A673 (cell line): ENCODE measurements around the gene CFAP206.

Source experiments
- CTCF ChIP-seq: fragments of 300-800, 200-600 bp; sonication (generic); conservative IDR thresholded peaks from 2 replicates; pipeline ENCODE4 v1.5.1; 2017; ENCODE audit warnings: low read depth, mild to moderate bottlenecking, antibody characterized with exemption, low read length, moderate library complexity, mixed read lengths
- EZH2 ChIP-seq: fragments of 200-600 bp; sonication (generic); IDR thresholded peaks from 2 replicates; pipeline ENCODE4 v1.6.1; 2017; ENCODE audit warnings: borderline replicate concordance, low read depth, mild to moderate bottlenecking, mixed read lengths, antibody characterized with exemption, low read length; ENCODE audit not compliant: poor library complexity, severe bottlenecking

GRCh38 chr6:87396595-87397392, 11.0 kb upstream of the CFAP206 start:
- no peak for TF ChIP-seq CTCF
- no peak for TF ChIP-seq EZH2
